OCI-LY1 (cell line): ENCODE data around the gene CEP250.
"Not testable (repeated sequence)": the region's sequence is repeated elsewhere in the genome, so short reads cannot be mapped to it uniquely, and the experiment has no call there.

Experiments
- CTCF ChIP-seq: fragments of 200-600 bp; sonication (generic), shearing (Covaris generic); IDR thresholded peaks from 2 replicates; pipeline ENCODE4 v1.5.1; 2017; ENCODE audit warnings: mild to moderate bottlenecking, antibody characterized with exemption, low read length, moderate library complexity, mixed read lengths
- EZH2 ChIP-seq: fragments of 200-600 bp; sonication (generic), shearing (Covaris generic); IDR thresholded peaks from 2 replicates; pipeline ENCODE4 v1.8.0; 2017; ENCODE audit warnings: borderline replicate concordance, mixed run types, mild to moderate bottlenecking, antibody characterized with exemption, low read length, moderate library complexity, mixed read lengths

DNA sequence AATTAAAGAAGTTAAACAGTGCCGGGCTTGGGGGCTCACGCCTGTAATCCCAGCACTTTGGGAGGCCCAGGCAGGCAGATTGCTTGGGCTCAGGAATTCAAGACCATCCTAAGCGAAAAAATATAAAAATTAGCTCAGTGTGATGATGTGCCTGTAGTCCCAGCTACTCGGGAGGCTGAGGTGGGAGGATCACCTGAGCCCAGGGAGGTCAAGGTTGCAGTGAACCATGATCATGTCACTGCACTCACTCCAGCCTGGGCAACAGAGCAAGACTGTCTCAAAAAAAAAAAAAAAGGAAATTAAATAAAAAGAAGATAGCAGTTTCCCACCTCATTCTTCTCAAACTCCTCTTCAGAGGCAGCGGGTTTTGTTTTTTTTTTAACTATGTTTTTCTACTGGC, 62.4 kb downstream of the CEP250 start:
- not testable (repeated sequence) for TF ChIP-seq EZH2, CTCF
